Activated naive CD4-positive, alpha-beta T cell treated with anti-CD3 and anti-CD28 coated beads, Interleukin-2, amount 10 ng/mL, durations not matched to agents 7 days and 5 days (primary cell): ENCODE results near the gene SEMA5A.
A peak's percentile ranks its signal among the peaks of the same experiment; 100 is the strongest.

Source experiments
- CTCF ChIA-PET: fragments of 350-600 bp; sonication (Branson Sonifier 250); formaldehyde crosslinking; loops from one replicate; lab custom pipeline; 2021; ENCODE audit warnings: antibody characterized with exemption; lab: Charles Lee
- DNase-seq: peaks from one replicate; pipeline ENCODE4 v3.0.0-alpha.2; 2020
- H3K27ac Mint-ChIP-seq: one replicate; pipeline ENCODE4 v1.8.0; 2021; ENCODE audit warnings: mild to moderate bottlenecking, moderate library complexity, mixed read lengths
- H3K27me3 Mint-ChIP-seq: one replicate; pipeline ENCODE4 v1.8.0; 2021; ENCODE audit warnings: mild to moderate bottlenecking, mixed read lengths
- H3K36me3 Mint-ChIP-seq: one replicate; pipeline ENCODE4 v1.8.0; 2021; ENCODE audit warnings: mixed read lengths
- H3K4me1 Mint-ChIP-seq: one replicate; pipeline ENCODE4 v1.8.0; 2021; ENCODE audit warnings: mixed read lengths
- H3K4me3 Mint-ChIP-seq: one replicate; pipeline ENCODE4 v1.8.0; 2021; ENCODE audit warnings: mild to moderate bottlenecking, moderate library complexity, mixed read lengths
- H3K9me3 Mint-ChIP-seq: one replicate; pipeline ENCODE4 v1.8.0; 2021; ENCODE audit warnings: mixed read lengths

The SEMA5A gene

DNA sequence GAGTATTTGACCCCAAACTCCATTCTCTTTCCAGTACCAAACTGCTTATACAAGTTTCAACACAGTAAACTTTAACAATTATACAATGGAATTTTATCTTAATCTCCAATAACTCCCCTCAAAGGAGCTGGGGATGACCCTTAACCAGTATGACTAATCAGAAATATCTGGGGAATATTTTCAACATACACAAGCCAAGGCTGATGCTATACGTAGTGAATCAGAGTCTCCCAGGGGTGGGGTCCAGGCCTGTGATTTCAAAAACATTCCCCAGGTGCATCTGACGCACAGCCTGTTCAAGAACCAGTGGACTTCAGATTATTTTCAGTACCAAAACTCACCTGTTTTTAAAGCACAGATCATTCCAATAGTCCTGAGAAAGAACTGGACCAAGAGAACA is 11.8 kb upstream of the SEMA5A start:
- no peak overlapping the region for H3K4me3 Mint-ChIP-seq
- CTCF ChIA-PET, result no interaction called here

DNA sequence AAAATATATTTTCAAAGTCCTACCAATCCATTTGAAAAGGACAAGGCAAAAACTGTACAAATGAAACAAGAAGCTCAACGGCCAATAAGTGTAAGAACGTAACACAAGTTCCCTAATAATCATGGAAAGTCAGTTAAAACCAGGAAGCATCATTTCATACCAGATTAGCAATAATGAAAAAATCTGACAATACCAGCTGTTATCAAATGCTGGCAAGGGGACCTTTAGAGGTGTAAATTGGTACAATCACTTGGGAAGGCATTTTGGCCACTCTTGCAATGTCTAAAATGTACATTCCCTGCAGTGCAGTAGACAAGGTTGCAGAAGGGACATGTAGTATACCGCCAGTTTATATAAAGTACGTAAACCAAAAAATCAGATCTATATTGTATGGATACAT is 10.1 kb upstream of the SEMA5A start:
- DNase-seq, result no peak
- no peak overlapping the region for H3K27ac Mint-ChIP-seq
- H3K4me3 Mint-ChIP-seq, result no peak overlapping the region
- H3K27me3 Mint-ChIP-seq, result no peaks in the 10 kb centered on the region
- H3K9me3 Mint-ChIP-seq, result no peaks in the 10 kb centered on the region
- H3K36me3 Mint-ChIP-seq, result no peaks in the 10 kb centered on the region
- CTCF ChIA-PET, result no interaction called here
- H3K4me1 Mint-ChIP-seq, result no peaks in the 10 kb centered on the region

More for the DNA sequence above, 11.8 kb upstream of the SEMA5A start:
- Mint-ChIP-seq H3K9me3 (no peaks in the 10 kb centered on the region), H3K4me1 (no peaks in the 10 kb centered on the region), H3K27ac (no peak overlapping the region), H3K36me3 (no peaks in the 10 kb centered on the region), H3K27me3 (no peaks in the 10 kb centered on the region)
- DNase-seq, result no peak

DNA sequence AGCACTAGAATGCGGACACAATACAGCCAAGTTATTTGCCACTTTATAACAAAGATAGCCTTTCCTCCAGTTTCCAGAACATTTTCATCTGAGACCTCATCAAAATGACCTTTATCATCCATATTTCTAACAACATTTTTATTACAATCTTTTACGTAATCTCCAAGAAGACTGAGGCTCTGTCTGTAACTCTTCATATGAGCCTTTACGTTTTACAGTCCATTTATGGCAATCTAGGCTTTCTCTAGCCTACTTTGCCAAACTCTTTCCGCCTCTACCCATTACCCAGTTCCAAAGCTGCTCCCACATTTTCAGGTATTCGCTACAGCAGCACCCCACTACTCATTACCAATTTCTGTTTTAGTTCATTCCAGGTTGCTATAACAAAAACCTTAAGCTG is 8.2 kb upstream of the SEMA5A start:
- DNase-seq, result no peak
- Mint-ChIP-seq H3K4me3 (no peak overlapping the region), H3K27me3 (no peaks in the 10 kb centered on the region), H3K27ac (no peak overlapping the region), H3K9me3 (no peaks in the 10 kb centered on the region), H3K4me1 (no peaks in the 10 kb centered on the region), H3K36me3 (no peaks in the 10 kb centered on the region)
- CTCF ChIA-PET, result no interaction called here

GRCh38 chr5:9553561-9553960 is 7.7 kb upstream of the SEMA5A start:
- CTCF ChIA-PET, result no interaction called here
- DNase-seq, result no peak
- no peaks in the 10 kb centered on the region for H3K9me3 Mint-ChIP-seq
- no peak overlapping the region for H3K27ac Mint-ChIP-seq
- no peaks in the 10 kb centered on the region for H3K36me3 Mint-ChIP-seq
- no peak overlapping the region for H3K4me3 Mint-ChIP-seq
- H3K27me3 Mint-ChIP-seq, result no peaks in the 10 kb centered on the region
- no peaks in the 10 kb centered on the region for H3K4me1 Mint-ChIP-seq

GRCh38 chr5:9551567-9552537 is 6.0 kb upstream of the SEMA5A start:
- Mint-ChIP-seq H3K4me3 (no peak overlapping the region), H3K27ac (no peak overlapping the region), H3K4me1 (no peaks in the 10 kb centered on the region), H3K9me3 (no peaks in the 10 kb centered on the region), H3K27me3 (peaks cover 4% of the 10 kb centered on the region), H3K36me3 (no peaks in the 10 kb centered on the region)
- CTCF ChIA-PET, result no interaction called here
- DNase-seq, result no peak

GRCh38 chr5:9549941-9550340 is 4.1 kb upstream of the SEMA5A start:
- no peak overlapping the region for H3K27ac Mint-ChIP-seq
- H3K4me1 Mint-ChIP-seq, result peaks cover 5% of the 10 kb centered on the region
- H3K9me3 Mint-ChIP-seq, result no peaks in the 10 kb centered on the region
- DNase-seq, result no peak
- no peaks in the 10 kb centered on the region for H3K36me3 Mint-ChIP-seq
- no peak overlapping the region for H3K4me3 Mint-ChIP-seq
- H3K27me3 Mint-ChIP-seq, result peaks cover 21% of the 10 kb centered on the region
- CTCF ChIA-PET, result no interaction called here

GRCh38 chr5:9547122-9547947 is 1.5 kb upstream of the SEMA5A start:
- Mint-ChIP-seq H3K9me3 (no peaks in the 10 kb centered on the region), H3K27me3 (peaks cover 30% of the 10 kb centered on the region), H3K4me3 (no peak overlapping the region), H3K27ac (peak overlapping the region; percentile 14), H3K36me3 (no peaks in the 10 kb centered on the region), H3K4me1 (peaks cover 9% of the 10 kb centered on the region)
- CTCF ChIA-PET, result no interaction called here
- DNase-seq, result no peak

- Mint-ChIP-seq H3K27ac (no peak overlapping the region), H3K9me3 (no peaks in the 10 kb centered on the region), H3K4me1 (peaks cover 9% of the 10 kb centered on the region), H3K36me3 (no peaks in the 10 kb centered on the region), H3K4me3 (peak overlapping the region; percentile 45), H3K27me3 (peaks cover 30% of the 10 kb centered on the region)
- CTCF ChIA-PET, result no interaction called here
- no peak for DNase-seq
Observed at GRCh38 chr5:9545136-9545991, 511 bp downstream of the SEMA5A start.

GRCh38 chr5:9544502-9545135 is 1.3 kb downstream of the SEMA5A start:
- Mint-ChIP-seq H3K36me3 (no peaks in the 10 kb centered on the region), H3K9me3 (no peaks in the 10 kb centered on the region), H3K4me3 (peak overlapping the region; percentile 33), H3K4me1 (peaks cover 9% of the 10 kb centered on the region), H3K27me3 (peaks cover 30% of the 10 kb centered on the region), H3K27ac (no peak overlapping the region)
- CTCF ChIA-PET, result interaction anchor here (1.6 kb wide), 1 partner anchor 11 kb away, joined by 6 read pairs; no protein-coding TSS in a partner anchor
- peak; percentile 46 for DNase-seq

GRCh38 chr5:9544056-9544455 is 1.8 kb downstream of the SEMA5A start:
- Mint-ChIP-seq H3K9me3 (no peaks in the 10 kb centered on the region), H3K36me3 (no peaks in the 10 kb centered on the region), H3K27me3 (peaks cover 30% of the 10 kb centered on the region), H3K4me1 (peaks cover 9% of the 10 kb centered on the region), H3K27ac (no peak overlapping the region), H3K4me3 (peak overlapping the region; percentile 17)
- DNase-seq, result no peak
- CTCF ChIA-PET, result interaction anchor here (0.8 to 1.6 kb wide), 3 partner anchors 10 to 1615 kb away, joined by 3 to 6 read pairs (median 5); no protein-coding TSS in a partner anchor

DNA sequence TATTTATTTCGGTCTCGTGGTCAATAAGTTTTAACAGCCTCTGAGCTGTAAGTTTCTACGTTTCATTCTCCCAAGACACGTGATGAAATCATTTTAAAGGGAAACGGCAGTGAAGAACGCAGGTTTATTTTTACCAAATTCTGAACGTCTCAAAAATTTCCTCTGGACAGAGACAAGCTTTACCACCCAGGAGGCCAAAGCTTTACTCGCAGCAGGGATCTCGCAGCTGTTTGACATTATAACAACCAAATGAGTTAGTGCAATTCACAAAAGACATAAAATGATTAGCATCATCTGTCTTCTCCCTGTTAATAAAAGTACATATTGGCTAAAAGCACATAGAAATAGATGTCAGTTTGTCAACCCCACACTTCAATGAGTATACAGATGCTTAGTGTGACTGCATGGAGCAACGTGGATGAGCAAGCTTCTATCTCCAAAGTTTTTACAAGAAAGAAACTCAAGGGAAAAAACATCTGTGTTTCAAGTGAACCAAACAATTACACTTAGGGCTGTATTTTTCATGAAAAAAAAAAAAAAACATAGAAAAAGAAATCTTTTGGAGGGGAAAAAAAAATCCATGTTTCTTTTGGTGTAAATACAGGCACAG is 2.5 kb downstream of the SEMA5A start:
- Mint-ChIP-seq H3K27ac (no peak overlapping the region), H3K9me3 (no peaks in the 10 kb centered on the region), H3K27me3 (peaks cover 30% of the 10 kb centered on the region), H3K4me3 (no peak overlapping the region), H3K36me3 (no peaks in the 10 kb centered on the region), H3K4me1 (peaks cover 11% of the 10 kb centered on the region)
- CTCF ChIA-PET, result interaction anchor here (0.8 to 1.6 kb wide), 3 partner anchors 10 to 1615 kb away, joined by 3 to 6 read pairs (median 5); no protein-coding TSS in a partner anchor
- no peak for DNase-seq

DNA sequence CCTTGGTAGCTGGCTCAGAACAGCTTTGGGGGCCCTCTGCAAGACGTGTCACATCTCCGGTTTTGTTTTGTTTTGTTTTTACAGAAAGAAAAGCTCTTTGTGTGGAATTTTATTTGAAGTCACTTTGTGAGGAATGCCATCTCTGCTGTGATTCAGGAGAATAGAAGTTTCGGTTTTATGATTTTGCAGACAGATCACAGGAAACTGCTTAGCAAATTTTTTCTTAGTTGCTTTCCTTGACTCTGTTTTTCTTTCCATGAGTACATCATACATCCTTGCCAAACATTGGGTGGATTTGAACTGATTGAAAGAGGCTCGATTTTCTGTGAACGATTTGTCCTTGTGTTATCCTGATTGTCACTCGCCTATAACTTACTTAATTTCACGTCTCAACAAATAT is 5.1 kb downstream of the SEMA5A start:
- DNase-seq, result no peak
- no peak overlapping the region for H3K4me3 Mint-ChIP-seq

GRCh38 chr5:9538504-9538903 is 7.4 kb downstream of the SEMA5A start:
- H3K36me3 Mint-ChIP-seq, result no peaks in the 10 kb centered on the region
- no peak for DNase-seq
- H3K4me3 Mint-ChIP-seq, result no peak overlapping the region
- H3K27ac Mint-ChIP-seq, result no peak overlapping the region
- H3K9me3 Mint-ChIP-seq, result no peaks in the 10 kb centered on the region
- H3K27me3 Mint-ChIP-seq, result no peaks in the 10 kb centered on the region
- CTCF ChIA-PET, result no interaction called here
- peaks cover 4% of the 10 kb centered on the region for H3K4me1 Mint-ChIP-seq

More for the DNA sequence above, 5.1 kb downstream of the SEMA5A start:
- Mint-ChIP-seq H3K36me3 (no peaks in the 10 kb centered on the region), H3K27me3 (peaks cover 18% of the 10 kb centered on the region), H3K27ac (no peak overlapping the region), H3K9me3 (no peaks in the 10 kb centered on the region), H3K4me1 (peaks cover 8% of the 10 kb centered on the region)
- CTCF ChIA-PET, result no interaction called here
